SJSA1 (cell line): ENCODE results near the gene FMO5. TPM values are rescaled to one million over a fixed set of nuclear protein-coding genes. Genes with fewer than 3 reads are reported as not detected.
"Not testable (repeated sequence)": the region's sequence is repeated elsewhere in the genome, so short reads cannot be mapped to it uniquely, and the experiment has no call there.

Experiments
- DNase-seq, 2 experiments: peaks; one replicate each; pipeline ENCODE4 v3.0.0-alpha.2; 2015 to 2020; ENCODE audit warnings: low spot score in 2 of 2, low read depth in 1 of 2
- H3K27ac ChIP-seq: fragments of 250-450 bp; sonication (Bioruptor Pico); 2 replicates; pipeline ENCODE4 v1.5.1; 2020; ENCODE audit warnings: mild to moderate bottlenecking, moderate library complexity
- H3K27me3 ChIP-seq: fragments of 250-450 bp; sonication (Bioruptor Pico); replicated peaks from 2 replicates; pipeline ENCODE4 v1.5.1; 2020; ENCODE audit warnings: mild to moderate bottlenecking, moderate library complexity
- H3K36me3 ChIP-seq: fragments of 250-450 bp; sonication (Bioruptor Pico); 2 replicates; pipeline ENCODE4 v1.5.1; 2020; ENCODE audit warnings: mild to moderate bottlenecking
- H3K4me1 ChIP-seq: fragments of 250-450 bp; sonication (Bioruptor Pico); replicated peaks from 2 replicates; pipeline ENCODE4 v1.6.1; 2021; ENCODE audit warnings: mild to moderate bottlenecking
- H3K4me3 ChIP-seq: fragments of 250-450 bp; sonication (Bioruptor Pico); 2 replicates; pipeline ENCODE4 v1.5.1; 2020; ENCODE audit warnings: mild to moderate bottlenecking
- H3K9me3 ChIP-seq: fragments of 250-450 bp; sonication (Bioruptor Pico); replicated peaks from 2 replicates; pipeline ENCODE4 v1.5.1; 2020; ENCODE audit warnings: mild to moderate bottlenecking
- total RNA-seq: library from RNA; depleted of rRNA; stranded (reverse); fragments of >200 nt; shearing (Covaris generic); gene quantifications from 2 replicates; pipeline ENCODE4 v1.2.3, GENCODE V29; 2014

FMO5 gene
- total RNA-seq, 1 experiment from 2014 or later = 1.5 TPM

DNA sequence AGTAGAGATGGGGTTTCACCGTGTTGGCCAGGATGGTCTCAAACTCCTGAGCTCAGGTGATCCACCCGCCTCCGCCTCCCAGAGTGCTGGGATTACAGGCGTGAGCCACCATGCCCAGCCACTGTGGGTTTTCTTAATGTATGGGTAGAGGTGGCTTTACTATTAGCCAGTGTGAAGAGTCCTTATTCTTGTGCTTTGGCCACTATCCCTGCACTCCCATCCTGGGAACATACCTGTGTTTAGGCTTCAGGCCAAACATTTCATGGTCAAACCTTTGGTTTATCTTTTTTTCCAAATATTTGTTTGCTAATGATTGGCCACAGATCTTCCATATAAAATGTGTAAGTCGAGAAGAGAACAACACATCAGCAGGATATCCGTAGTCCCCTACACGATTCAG lies 16.5 kb downstream of the FMO5 start:
- H3K4me1 ChIP-seq = no peaks in the 10 kb centered on the region
- no peak overlapping the region for H3K4me3 ChIP-seq
- H3K36me3 ChIP-seq = no peaks in the 10 kb centered on the region
- H3K9me3 ChIP-seq = no peaks in the 10 kb centered on the region
- H3K27ac ChIP-seq = no peak overlapping the region
- DNase-seq = no peak
- no peaks in the 10 kb centered on the region for H3K27me3 ChIP-seq

DNA sequence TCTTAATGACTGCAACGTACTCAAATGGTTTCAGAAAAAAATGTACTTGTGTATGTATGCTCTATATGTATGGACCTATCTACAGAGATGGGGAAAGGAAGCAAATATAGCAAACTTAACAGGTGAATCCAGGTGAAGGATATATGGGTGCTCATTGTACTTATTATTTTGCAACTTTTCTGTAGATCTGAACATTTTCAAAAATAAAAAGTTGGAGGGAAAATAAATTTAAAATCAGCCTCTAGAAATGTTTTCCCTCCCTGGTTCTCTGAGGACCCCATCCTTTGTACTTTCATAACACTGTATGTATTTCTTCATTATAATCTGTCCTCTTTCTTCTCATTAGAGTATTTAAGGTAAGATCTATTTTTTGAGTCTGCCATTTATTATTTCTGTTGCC lies 17.9 kb downstream of the FMO5 start:
- no peak for DNase-seq
- no peaks in the 10 kb centered on the region for H3K36me3 ChIP-seq
- H3K4me3 ChIP-seq = no peak overlapping the region
- peaks cover 6% of the 10 kb centered on the region; the same call in 1 of the 2 replicates for H3K4me1 ChIP-seq
- no peaks in the 10 kb centered on the region for H3K9me3 ChIP-seq
- H3K27ac ChIP-seq = no peak overlapping the region
- H3K27me3 ChIP-seq = no peaks in the 10 kb centered on the region

DNA sequence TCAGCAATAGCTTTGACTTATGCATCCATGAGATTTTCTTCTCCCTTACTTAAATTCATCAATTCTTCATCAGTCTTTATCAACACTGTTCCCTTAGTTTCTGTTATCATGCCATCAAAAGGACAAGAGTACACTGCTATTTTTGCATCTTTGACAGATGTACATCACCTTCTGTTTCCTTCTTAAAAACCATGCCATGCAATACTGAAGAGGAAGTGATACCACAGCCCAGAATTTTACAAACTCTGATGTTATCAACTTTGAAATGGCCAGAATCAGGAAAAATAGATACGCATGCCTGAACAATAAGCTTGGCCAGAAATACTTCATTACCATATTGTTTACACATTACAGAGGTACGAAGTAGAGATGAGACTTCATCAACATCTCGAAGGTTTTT lies 21.1 kb downstream of the FMO5 start:
- Histone ChIP-seq H3K9me3 (no peaks in the 10 kb centered on the region), H3K4me1 (peaks cover 6% of the 10 kb centered on the region; the same call in 1 of the 2 replicates)

DNA sequence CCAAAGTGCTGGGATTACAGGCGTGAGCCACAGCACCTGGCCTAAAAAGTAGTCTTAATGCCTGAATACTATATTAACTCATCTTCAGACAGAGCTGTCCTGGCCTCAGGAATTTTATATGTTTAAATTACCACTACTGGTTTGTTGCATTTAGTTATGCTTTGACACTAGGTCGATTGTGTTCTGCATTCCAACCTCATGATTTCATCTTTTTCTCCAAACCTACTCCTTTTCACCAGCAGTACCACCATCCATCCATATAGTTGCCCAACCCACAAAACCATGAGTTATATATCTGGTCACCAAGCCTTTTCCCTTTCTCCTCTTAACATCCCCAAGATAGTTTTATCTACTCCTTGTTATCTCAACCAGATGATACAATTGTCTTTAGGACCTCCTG lies 22.6 kb downstream of the FMO5 start:
- H3K27ac ChIP-seq = no peak overlapping the region
- no peaks in the 10 kb centered on the region for H3K27me3 ChIP-seq
- H3K4me1 ChIP-seq = peaks cover 6% of the 10 kb centered on the region; the same call in 1 of the 2 replicates
- H3K4me3 ChIP-seq = no peak overlapping the region
- DNase-seq = peak in 1 of 2 experiments; percentile 7
- no peaks in the 10 kb centered on the region for H3K36me3 ChIP-seq
- H3K9me3 ChIP-seq = no peaks in the 10 kb centered on the region

More for the DNA sequence above, 21.1 kb downstream of the FMO5 start:
- DNase-seq = no peak
- Histone ChIP-seq H3K4me3 (no peak overlapping the region), H3K36me3 (no peaks in the 10 kb centered on the region), H3K27ac (no peak overlapping the region), H3K27me3 (no peaks in the 10 kb centered on the region)

DNA sequence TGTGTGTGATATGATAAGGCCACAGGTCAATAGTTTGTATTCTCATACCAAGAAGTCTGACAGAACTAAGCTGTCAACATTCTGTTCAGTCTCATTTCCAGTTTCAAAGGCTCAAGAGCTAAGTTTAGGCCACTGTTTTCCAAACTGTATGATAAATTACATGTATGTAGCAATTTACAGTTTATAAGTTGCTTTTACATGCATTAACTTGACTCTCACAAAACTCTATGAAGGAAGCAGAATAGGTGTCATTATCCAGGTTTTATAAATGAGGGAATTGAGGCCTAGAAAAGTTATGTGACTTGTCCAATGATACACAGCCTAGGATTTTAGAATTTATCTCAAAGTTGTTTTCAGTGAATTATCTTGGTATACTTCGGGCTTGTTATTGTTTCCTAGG lies 23.4 kb downstream of the FMO5 start:
- Histone ChIP-seq H3K9me3 (no peaks in the 10 kb centered on the region), H3K27me3 (no peaks in the 10 kb centered on the region), H3K4me1 (peaks cover 6% of the 10 kb centered on the region; the same call in 1 of the 2 replicates), H3K36me3 (no peaks in the 10 kb centered on the region), H3K27ac (no peak overlapping the region), H3K4me3 (no peak overlapping the region)
- DNase-seq = no peak

DNA sequence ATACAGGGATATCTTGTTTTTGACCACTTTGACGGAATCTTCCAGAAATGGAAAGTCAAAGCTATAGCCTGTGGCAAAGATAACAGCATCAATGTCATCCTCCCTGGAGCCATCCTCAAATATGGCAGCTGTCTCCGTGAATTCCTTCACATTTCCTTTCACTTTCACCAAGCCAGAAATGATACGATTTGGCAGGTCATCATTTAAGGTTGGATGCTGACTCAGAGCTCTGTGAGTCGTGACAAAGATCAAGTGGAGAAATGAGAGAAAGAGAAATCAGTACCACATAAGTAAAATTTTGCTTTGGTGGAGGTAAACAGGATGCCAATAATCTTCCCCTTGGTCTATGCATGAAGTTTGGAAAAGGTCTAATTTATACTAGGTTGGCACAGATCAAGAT lies 23.9 kb downstream of the FMO5 start:
- no peaks in the 10 kb centered on the region for H3K36me3 ChIP-seq
- H3K27ac ChIP-seq = no peak overlapping the region
- H3K9me3 ChIP-seq = no peaks in the 10 kb centered on the region
- H3K4me1 ChIP-seq = peaks cover 6% of the 10 kb centered on the region; the same call in 1 of the 2 replicates
- no peak overlapping the region for H3K4me3 ChIP-seq
- DNase-seq = no peak
- H3K27me3 ChIP-seq = no peaks in the 10 kb centered on the region

DNA sequence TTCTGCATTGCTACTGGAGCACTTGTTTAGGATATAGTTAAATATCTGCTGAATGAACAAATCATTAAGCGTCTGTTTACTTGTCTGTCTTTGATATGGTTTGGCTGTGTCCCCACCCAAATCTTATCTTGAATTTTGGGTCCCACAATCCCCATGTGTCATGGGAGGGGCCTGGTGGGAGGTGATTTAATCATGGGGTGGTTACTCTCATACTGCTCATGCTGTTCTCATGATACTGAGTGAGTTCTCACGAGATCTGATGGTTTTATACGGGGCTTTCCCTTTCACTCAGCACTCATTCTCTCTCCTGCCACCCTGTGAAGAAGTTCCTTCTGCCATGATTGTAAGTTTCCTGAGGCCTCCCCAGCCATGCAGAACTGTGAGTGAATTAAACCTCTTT lies 27.8 kb downstream of the FMO5 start:
- not testable (repeated sequence) for H3K4me3 ChIP-seq, H3K27me3 ChIP-seq, H3K9me3 ChIP-seq, DNase-seq, H3K36me3 ChIP-seq, H3K4me1 ChIP-seq, H3K27ac ChIP-seq

DNA sequence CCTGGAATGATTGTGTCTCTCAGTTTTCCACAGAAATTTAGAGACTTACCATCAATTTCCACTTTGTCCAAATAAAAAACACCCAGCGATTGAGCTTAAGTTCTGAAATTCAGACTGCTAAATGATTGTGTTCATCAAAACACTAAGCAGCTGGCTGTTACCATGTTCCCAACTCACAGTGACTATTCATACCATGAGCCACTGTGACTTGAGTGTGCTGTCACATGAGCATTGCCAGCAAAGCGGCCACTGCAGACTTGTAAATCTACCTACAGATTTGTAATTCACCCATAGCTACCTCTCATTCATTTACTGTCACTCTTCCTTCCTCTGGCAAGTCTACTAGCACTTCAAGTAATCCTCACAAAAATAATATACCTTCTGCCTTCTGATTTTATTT lies 35.6 kb downstream of the FMO5 start:
- no peaks in the 10 kb centered on the region for H3K36me3 ChIP-seq
- no peak overlapping the region for H3K4me3 ChIP-seq
- H3K27ac ChIP-seq = no peak overlapping the region
- no peaks in the 10 kb centered on the region for H3K27me3 ChIP-seq
- no peak for DNase-seq
- no peaks in the 10 kb centered on the region for H3K9me3 ChIP-seq
- no peaks in the 10 kb centered on the region for H3K4me1 ChIP-seq

DNA sequence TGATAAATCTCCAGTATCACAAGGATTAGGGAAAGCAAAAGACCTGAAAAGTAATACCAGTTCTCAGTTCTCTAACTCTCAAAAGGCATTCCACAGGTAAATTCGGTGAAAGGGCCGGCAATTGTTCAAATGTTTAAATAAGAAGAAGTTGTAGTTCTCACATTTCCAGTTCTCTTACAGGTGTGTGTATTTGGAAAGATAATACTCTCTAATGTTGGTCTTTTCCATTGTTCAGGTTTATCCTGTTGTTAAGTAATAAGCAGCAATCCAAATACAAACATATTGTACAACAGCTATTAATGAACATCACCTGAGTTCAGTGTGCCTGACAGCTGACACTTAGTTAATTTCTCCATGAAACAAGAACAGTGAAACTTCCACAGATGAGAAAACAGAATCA lies 39.7 kb downstream of the FMO5 start:
- no peaks in the 10 kb centered on the region for H3K36me3 ChIP-seq
- no peaks in the 10 kb centered on the region for H3K9me3 ChIP-seq
- no peak overlapping the region for H3K4me3 ChIP-seq
- no peak overlapping the region for H3K27ac ChIP-seq
- DNase-seq = no peak
- H3K4me1 ChIP-seq = no peaks in the 10 kb centered on the region
- no peaks in the 10 kb centered on the region for H3K27me3 ChIP-seq

DNA sequence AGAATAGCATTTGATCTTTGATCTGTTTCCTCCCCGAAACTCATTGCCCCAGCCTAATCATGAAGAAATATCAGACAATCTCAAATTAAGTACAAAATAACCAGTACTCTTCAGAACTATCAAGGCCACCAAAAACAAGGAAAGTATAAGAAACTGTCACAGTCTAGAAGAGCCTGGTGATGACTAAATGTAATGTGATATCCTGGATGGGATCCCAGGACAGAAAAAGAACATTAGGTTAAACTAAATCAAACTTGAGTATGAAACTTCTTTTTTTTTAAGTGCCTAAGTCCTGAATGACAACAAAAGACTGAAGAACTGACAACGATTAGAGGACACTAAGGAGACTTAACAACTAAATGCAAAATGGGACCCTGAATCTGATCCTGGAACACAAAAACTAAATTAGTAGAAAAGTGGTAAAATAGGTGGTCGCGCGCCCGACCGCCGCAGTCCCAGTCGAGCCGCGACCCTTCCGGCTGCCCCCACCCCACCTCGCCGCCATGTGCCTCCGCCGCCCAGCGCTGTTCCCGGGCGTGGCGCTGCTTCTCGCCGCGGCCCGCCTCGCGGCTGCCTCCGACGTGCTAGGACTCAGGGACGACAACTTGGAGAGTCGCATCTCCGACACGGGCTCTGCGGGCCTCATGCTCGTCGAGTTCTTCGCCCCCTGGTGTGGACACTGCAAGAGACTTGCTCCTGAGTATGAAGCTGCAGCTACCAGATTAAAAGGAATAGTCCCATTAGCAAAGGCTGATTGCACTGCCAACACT lies 47.3 kb downstream of the FMO5 start:
- Histone ChIP-seq H3K27me3 (no peaks in the 10 kb centered on the region), H3K27ac (no peak overlapping the region), H3K4me1 (no peaks in the 10 kb centered on the region; the same call in 1 of the 2 replicates), H3K9me3 (no peaks in the 10 kb centered on the region), H3K4me3 (no peak overlapping the region), H3K36me3 (peaks cover 12% of the 10 kb centered on the region)
- DNase-seq = no peak

DNA sequence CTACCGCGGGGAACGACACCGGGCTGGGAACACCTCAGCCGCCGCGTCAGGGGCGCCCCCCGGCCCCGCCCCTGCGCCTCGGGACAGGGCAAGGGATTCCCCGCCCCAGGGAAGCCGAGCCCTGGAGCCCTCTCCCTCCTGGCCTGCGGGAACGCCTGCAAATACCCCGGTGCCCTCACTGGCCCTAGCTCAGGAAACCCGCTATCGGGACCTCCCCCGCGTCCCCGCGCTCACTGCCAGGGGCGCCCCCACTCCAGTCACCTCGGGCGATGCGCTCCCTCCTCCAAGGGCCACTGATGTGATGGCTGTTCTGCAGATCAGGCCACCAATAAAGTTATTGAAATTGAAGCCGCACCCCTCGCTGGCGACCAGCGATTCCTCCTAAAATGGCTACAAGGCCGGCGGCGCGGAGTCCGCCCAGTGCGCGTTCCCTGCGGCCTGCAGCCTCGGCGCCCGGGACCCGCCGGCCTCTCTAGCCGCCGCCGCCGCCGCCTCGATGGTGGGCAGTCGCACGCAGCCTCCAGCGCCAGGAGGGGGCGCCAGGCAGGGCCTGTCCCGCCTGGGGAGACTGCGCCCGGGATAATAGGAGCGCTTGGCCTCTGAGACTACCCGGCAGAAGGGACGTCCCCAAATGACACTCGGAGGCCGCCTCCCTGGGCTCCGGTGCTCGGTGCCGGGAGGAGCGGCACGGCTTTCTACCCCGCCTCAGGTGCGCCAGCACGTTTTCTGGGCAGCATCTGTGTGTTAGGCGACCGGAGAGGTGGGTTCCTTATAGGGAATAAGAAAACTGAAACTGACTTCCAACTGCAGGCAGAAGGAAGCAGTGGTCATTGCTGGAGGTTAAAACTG lies 52.7 kb downstream of the FMO5 start, which contains the start of gene PRKAB2:
TSS of gene PRKAB2 (minus strand) at position 303 of the 849 bp plus-strand sequence. CDS start 326 bp downstream, outside the sequence.
- H3K27me3 ChIP-seq = no peaks in the 10 kb centered on the region
- H3K4me1 ChIP-seq = peaks cover 33% of the 10 kb centered on the region
- peak; percentile 94 to 98 for DNase-seq
- H3K9me3 ChIP-seq = no peaks in the 10 kb centered on the region
- peaks cover 11% of the 10 kb centered on the region for H3K36me3 ChIP-seq
- H3K4me3 ChIP-seq = peak within 1 kb of the TSS; percentile 82
- peak within 1 kb of the TSS; percentile 87 for H3K27ac ChIP-seq

DNA sequence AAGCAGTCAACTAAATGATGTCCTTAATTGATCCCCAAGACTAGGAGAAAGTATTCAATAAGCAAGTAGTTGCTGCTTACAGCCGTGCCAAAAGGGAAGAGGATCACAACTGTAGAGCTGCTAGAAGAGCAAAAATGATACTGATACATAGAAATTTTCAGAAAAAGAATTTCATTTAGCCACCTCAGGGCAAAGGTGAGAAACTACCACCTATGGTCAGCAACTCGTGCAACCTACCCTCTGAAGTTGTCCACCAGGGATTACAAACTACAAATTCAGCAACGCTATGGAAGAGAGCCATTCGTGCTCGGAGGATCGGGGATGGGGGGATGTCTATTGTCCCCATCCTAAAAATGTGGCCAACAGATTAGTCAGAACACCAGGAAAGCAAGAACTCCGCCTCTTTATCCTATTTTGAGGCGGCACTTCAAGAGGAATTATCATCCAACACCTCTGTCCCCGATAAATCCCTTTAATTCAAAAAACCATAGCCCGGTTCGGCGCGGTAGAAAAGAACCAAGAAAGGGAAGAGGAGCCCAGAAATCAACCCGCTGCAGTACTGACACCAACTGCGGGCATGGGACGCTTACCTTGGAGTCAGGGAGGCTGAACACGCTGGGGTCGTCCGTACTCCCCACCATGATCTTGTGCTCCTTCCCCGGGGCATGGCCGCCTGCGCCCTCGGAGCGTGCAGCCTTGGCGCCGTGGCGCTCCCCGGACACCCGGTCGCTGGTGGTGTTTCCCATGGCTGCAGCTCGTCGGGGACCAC lies 53.6 kb downstream of the FMO5 start:
- Histone ChIP-seq H3K27me3 (no peaks in the 10 kb centered on the region), H3K4me3 (peak overlapping the region; percentile 82), H3K9me3 (no peaks in the 10 kb centered on the region), H3K27ac (peak overlapping the region; percentile 87), H3K4me1 (peaks cover 40% of the 10 kb centered on the region), H3K36me3 (peaks cover 16% of the 10 kb centered on the region)
- DNase-seq = peak in 1 of 2 experiments; percentile 34

DNA sequence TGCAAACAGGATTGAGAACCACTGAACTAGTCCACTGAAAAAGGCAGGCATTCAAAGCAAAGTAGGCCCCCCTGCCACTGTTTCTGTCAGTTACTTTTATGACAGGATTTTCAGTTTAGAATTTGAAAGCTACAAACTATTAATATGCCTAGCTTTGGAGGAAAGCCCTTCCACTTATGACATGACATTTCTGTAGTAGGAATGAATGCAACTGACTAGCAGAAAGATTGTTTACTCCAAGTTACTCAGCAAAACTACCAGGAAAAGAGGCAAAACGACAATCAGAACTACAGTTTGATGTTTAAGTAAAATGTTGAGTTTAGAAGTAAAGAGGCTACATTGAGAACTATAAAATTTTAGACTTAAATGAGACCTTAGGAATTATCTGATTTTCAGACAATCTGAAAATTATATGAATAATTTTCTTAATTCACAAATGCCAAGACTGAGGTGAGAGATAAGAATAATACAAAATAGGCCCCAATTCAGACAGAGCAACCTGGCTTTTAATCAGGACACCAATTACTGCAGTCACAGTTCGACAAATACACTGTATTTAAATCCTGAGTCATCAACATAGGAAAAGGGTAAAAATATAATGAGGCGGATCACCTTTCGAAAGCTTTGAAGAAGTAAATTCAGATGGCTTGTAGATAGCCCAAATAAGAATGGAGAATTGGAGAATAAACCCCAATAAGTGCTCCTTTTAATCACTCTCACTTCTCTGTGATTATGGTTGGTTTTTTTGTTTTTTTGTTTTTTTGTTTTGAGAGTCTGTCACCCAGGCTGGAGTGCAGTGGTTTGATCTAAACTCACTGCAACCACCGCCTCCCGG lies 55.1 kb downstream of the FMO5 start:
- peak in 1 of 2 experiments; percentile 36 for DNase-seq
- no peaks in the 10 kb centered on the region for H3K27me3 ChIP-seq
- peak overlapping the region; percentile 82; the same call in 1 of the 2 replicates for H3K4me3 ChIP-seq
- peaks cover 27% of the 10 kb centered on the region for H3K36me3 ChIP-seq
- peaks cover 47% of the 10 kb centered on the region for H3K4me1 ChIP-seq
- H3K27ac ChIP-seq = peak overlapping the region; percentile 87
- no peaks in the 10 kb centered on the region for H3K9me3 ChIP-seq
